NCI-H510A (cell line): ENCODE data around the gene FLG2.

Experiments
- DNase-seq: peaks from one replicate; lab custom pipeline; 2025; lab: John Stamatoyannopoulos, UW

Gene FLG2

GRCh38 chr1:152359906-152360305 lies at the start of gene FLG2:
FLG2 (minus strand) TSS chr1:152360006; CDS start chr1:152358884, 1,122 bp downstream.
- DNase-seq: no peak

GRCh38 chr1:152408664-152409063 lies 48.9 kb upstream of the FLG2 start:
- no peak for DNase-seq

GRCh38 chr1:152398812-152399698 lies 39.2 kb upstream of the FLG2 start:
- DNase-seq: no peak

- DNase-seq: no peak
Observed at GRCh38 chr1:152397474-152397873, 37.7 kb upstream of the FLG2 start.

GRCh38 chr1:152394151-152394550 lies 34.3 kb upstream of the FLG2 start:
- DNase-seq: no peak

- no peak for DNase-seq
Observed at GRCh38 chr1:152392909-152393308, 33.1 kb upstream of the FLG2 start.

GRCh38 chr1:152388889-152389288 lies 29.1 kb upstream of the FLG2 start:
- no peak for DNase-seq

GRCh38 chr1:152386940-152387339 lies 27.1 kb upstream of the FLG2 start:
- no peak for DNase-seq

- no peak for DNase-seq
Observed at GRCh38 chr1:152380932-152381331, 21.1 kb upstream of the FLG2 start.

- DNase-seq: no peak
Observed at GRCh38 chr1:152374451-152374850, 14.6 kb upstream of the FLG2 start.

GRCh38 chr1:152372672-152373071 lies 12.9 kb upstream of the FLG2 start:
- no peak for DNase-seq

- no peak for DNase-seq
Observed at GRCh38 chr1:152367436-152367835, 7.6 kb upstream of the FLG2 start.

GRCh38 chr1:152356736-152357135 lies 3.1 kb downstream of the FLG2 start:
- no peak for DNase-seq

GRCh38 chr1:152349611-152350010 lies 10.2 kb downstream of the FLG2 start:
- DNase-seq: no peak

- DNase-seq: no peak
Observed at GRCh38 chr1:152348447-152348846, 11.4 kb downstream of the FLG2 start.

- no peak for DNase-seq
Observed at GRCh38 chr1:152347116-152347728, 12.6 kb downstream of the FLG2 start.

GRCh38 chr1:152344438-152344837 lies 15.4 kb downstream of the FLG2 start:
- DNase-seq: no peak

- no peak for DNase-seq
Observed at GRCh38 chr1:152343006-152343405, 16.8 kb downstream of the FLG2 start.

GRCh38 chr1:152335399-152335798 lies 24.4 kb downstream of the FLG2 start:
- DNase-seq: no peak

GRCh38 chr1:152328801-152329391 lies 30.9 kb downstream of the FLG2 start:
- no peak for DNase-seq

- no peak for DNase-seq
Observed at GRCh38 chr1:152325111-152325510, 34.7 kb downstream of the FLG2 start, which contains the start of gene FLG. FLG (minus strand) TSS chr1:152325239; CDS start chr1:152315456, 9,783 bp downstream.

- no peak for DNase-seq
Observed at GRCh38 chr1:152313970-152314369, 45.8 kb downstream of the FLG2 start.

GRCh38 chr1:152313319-152313801 lies 46.4 kb downstream of the FLG2 start:
- DNase-seq: no peak
